Hepatocyte (in vitro differentiated cells): ENCODE results near the gene FAM163A.

Source experiments
- EZH2 ChIP-seq: fragments of 200-600 bp; sonication (generic); IDR thresholded peaks from 2 replicates; pipeline ENCODE4 v1.6.1; 2016; ENCODE audit warnings: antibody characterized with exemption, mild to moderate bottlenecking, borderline replicate concordance
- EZH2phosphoT487 ChIP-seq: fragments of 200-600 bp; sonication (generic); IDR thresholded peaks from one replicate; pipeline ENCODE4 v1.6.1; 2018; ENCODE audit warnings: antibody characterized with exemption, mild to moderate bottlenecking, low read depth, moderate library complexity; ENCODE audit not compliant: unreplicated experiment, severe bottlenecking
- TF ChIP-seq, protein P1 (sequence below): fragments of 200-600 bp; sonication (generic); IDR thresholded peaks from 2 replicates; pipeline ENCODE4 v1.5.1; 2016; ENCODE audit warnings: antibody characterized with exemption, mild to moderate bottlenecking; ENCODE audit not compliant: poor library complexity

DNA sequence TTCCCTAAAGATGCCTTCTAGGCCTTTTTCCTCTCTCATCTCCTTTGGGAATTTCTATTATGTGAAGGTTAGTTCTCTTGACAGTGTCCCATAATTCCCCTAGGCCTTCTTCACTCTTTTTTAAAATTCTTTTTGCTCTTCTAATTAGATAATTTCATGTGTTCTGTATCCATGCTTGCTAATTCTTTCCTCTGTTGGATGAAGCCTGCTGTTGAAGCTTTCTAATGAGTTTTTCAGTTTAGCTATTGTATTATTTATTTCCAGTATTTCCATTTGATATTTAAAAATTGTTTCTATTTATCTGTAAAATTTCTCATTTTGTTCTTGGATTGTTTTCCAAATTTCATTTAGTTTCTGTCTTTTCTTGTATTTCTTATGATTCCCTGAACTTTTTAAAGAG lies 28.5 kb upstream of the FAM163A start:
- TF ChIP-seq, protein P1, sequence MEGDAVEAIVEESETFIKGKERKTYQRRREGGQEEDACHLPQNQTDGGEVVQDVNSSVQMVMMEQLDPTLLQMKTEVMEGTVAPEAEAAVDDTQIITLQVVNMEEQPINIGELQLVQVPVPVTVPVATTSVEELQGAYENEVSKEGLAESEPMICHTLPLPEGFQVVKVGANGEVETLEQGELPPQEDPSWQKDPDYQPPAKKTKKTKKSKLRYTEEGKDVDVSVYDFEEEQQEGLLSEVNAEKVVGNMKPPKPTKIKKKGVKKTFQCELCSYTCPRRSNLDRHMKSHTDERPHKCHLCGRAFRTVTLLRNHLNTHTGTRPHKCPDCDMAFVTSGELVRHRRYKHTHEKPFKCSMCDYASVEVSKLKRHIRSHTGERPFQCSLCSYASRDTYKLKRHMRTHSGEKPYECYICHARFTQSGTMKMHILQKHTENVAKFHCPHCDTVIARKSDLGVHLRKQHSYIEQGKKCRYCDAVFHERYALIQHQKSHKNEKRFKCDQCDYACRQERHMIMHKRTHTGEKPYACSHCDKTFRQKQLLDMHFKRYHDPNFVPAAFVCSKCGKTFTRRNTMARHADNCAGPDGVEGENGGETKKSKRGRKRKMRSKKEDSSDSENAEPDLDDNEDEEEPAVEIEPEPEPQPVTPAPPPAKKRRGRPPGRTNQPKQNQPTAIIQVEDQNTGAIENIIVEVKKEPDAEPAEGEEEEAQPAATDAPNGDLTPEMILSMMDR: no peak
- TF ChIP-seq EZH2 (no peak), EZH2phosphoT487 (no peak)
